NCI-H748 (cell line): ENCODE measurements around the gene LCN9.

ENCODE experiments used
- DNase-seq: peaks from one replicate; lab custom pipeline; 2025; ENCODE audit not compliant: unreplicated experiment; lab: John Stamatoyannopoulos, UW

LCN9 gene

DNA sequence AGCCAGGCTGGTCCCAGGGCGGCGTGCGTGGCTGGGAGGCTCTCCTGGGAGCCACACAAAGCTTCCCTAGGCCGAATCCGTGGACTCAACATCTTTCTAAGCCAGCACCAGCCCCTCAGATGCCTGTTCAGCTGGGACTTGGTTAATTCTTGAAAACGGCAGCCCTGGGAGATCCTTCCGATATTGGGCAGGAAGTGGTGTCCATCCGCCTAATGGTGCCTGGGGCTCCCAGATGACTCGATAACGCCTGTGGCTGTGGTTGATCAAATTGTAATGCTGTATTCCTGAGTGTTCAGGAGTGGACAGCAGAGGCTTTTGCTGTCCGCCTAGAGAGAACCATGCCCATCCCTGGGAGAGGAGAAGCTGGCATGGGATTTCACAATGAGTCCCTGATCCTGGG, 52.9 kb downstream of the LCN9 start:
- no peak for DNase-seq
